ENCODE data around the gene DNAI1.

Gene DNAI1

DNA sequence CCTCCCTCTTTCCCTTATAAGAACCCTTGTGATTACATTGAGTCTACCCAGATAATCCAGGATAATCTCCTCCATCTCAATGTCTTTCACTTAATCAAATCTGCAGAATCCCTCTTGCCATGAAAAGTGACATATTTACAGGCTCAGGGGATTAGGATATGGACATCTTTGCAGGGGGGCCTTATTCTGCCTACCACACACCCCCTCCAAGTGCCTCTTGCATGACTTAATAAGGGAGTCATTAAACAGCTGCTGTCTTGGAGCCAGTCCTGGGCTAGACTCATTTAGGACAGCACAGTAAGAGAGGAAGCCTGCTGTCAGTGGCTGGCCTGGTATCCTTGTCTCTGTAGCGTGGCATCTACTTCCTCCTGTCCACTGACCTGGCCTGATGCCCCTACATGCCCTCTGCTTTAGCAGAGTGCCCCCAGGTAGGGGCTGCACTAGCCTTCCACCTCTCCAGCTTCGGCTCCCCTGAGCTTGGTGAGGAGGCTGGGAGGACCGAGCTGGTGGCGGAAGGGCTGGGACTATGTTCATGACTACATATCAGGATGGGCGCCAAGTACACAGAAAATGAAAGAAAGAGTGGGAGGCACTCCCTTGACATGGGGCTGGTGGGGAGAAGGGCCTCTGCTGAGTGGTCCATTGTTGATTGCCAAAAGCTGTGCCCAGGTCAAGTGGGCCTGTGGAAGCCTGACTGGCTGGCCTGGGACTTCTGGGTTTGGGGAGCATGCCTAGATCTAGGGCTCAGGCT, 46.9 kb downstream of the DNAI1 start:
- TF ChIP-seq CTCF (IDR thresholded peaks at IDR 0.05): no peak

- TF ChIP-seq CTCF (IDR thresholded peaks at IDR 0.05): no peak
These were observed 48.0 kb downstream of the DNAI1 start for GRCh38 chr9:34506623-34507022.

DNA sequence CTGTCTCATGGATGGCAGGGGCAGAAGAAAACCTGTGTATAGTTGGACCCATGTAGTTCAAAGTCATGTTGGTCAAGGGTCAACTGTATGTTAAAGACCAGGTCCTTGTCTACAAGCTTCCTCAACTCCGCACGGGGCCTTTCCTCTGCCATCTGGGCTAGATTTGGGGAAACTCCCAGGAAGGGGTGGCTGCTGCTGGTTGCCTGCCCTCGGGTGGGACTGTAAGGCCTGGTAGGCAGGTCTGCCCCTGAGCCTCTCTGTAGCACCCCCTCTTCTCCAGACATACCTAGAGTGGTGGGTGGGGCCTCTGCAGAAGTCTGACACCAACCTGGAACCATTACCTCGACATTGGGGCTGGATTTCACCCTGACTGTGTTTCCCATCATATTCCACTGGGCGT, 49.0 kb downstream of the DNAI1 start:
- TF ChIP-seq CTCF (IDR thresholded peaks at IDR 0.05): no peak

DNA sequence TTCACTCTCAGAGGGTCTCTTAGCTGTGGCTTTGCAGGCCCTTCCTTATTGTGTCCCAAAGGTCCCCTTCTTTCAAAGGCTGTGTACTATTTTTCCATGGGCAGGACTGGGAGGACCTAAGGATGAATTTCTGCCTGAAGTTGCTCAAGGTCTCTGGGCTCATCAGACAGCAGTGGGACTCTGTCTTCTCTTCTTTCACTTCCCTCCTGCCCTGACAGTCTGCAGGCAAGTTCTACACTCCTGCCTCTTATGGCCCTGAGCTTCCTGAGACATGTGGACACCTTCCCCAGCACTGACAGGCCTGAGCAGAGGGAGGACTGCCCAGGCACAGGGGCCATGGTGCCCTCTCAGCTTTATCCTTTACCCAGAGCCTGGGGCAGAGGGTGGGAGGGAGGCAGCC, 49.4 kb downstream of the DNAI1 start:
- no peak for TF ChIP-seq CTCF (IDR thresholded peaks at IDR 0.05)

- TF ChIP-seq CTCF (IDR thresholded peaks at IDR 0.05): no peak
These were observed 49.9 kb downstream of the DNAI1 start for GRCh38 chr9:34508463-34508862.

DNA sequence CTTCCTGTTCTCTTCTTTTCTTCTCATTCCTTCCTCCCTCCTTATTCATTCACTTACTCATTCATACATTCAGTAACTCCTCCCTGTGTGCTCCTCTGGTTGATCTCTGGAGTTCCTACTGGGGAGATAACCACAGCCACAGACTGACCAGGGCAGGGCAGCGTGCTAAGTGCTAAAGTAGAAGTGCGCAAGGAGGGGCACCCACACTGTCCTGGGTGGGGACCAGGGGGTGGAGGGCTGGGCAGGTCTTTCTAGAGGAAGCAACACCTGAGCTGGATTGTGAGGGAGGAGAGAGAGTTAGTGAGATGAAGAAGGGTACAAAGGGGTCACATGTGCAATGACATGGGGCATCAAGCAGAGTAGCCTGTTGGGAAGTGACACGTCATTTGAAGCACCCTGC, 50.3 kb downstream of the DNAI1 start:
- TF ChIP-seq CTCF (IDR thresholded peaks at IDR 0.05): no peak

GRCh38 chr9:34510497-34511468, 52.2 kb downstream of the DNAI1 start:
- no peak for TF ChIP-seq CTCF (IDR thresholded peaks at IDR 0.05)

Measured in LNCAP (cell line).